DND-41 (cell line): ENCODE results near the gene ATF6B.

Experiments used
- CTCF ChIP-seq: IDR thresholded peaks from 2 replicates; pipeline ENCODE4 v1.5.1; 2012; ENCODE audit warnings: borderline replicate concordance, low read length, moderate library complexity, mild to moderate bottlenecking; ENCODE audit not compliant: poor library complexity, severe bottlenecking; ENCODE audit errors: extremely low read depth
- EZH2 ChIP-seq: IDR thresholded peaks from 3 replicates; pipeline ENCODE4 v1.6.1; 2012; ENCODE audit warnings: borderline replicate concordance, low read depth, mild to moderate bottlenecking, moderate library complexity, low read length, inconsistent platforms; ENCODE audit not compliant: severe bottlenecking

- TF ChIP-seq CTCF, result no peak
- TF ChIP-seq EZH2, result no peak
Measured at GRCh38 chr6:32111424-32112066, 16.5 kb downstream of the ATF6B start.
